ENCODE measurements around the gene TRAP1.

Gene TRAP1

GRCh38 chr16:3694051-3694450, 23.3 kb downstream of the TRAP1 start:
- TF ChIP-seq JUND (IDR thresholded peaks at IDR 0.05; ENCODE audit: low read depth), result no peak
- in situ Hi-C loops (cut with HindIII; ENCODE audit: low pct_unique_long_range_greater_than_20kb, low sequenced_read_pairs), result no loop called here
- DNase-seq (ENCODE audit: low read depth in 1 of 2, low spot score in 1 of 2), result no peak

GRCh38 chr16:3691761-3692160, 25.6 kb downstream of the TRAP1 start:
- DNase-seq (ENCODE audit: low read depth in 1 of 2, low spot score in 1 of 2), result no peak
- TF ChIP-seq JUND (IDR thresholded peaks at IDR 0.05; ENCODE audit: low read depth), result no peak
- in situ Hi-C loops (cut with HindIII; ENCODE audit: low pct_unique_long_range_greater_than_20kb, low sequenced_read_pairs), result no loop called here

GRCh38 chr16:3690980-3691720, 26.2 kb downstream of the TRAP1 start:
- no peak for TF ChIP-seq JUND (IDR thresholded peaks at IDR 0.05; ENCODE audit: low read depth)
- no peak for DNase-seq (ENCODE audit: low read depth in 1 of 2, low spot score in 1 of 2)
- in situ Hi-C loops (cut with HindIII; ENCODE audit: low pct_unique_long_range_greater_than_20kb, low sequenced_read_pairs), result no loop called here

GRCh38 chr16:3690470-3690928, 26.8 kb downstream of the TRAP1 start:
- TF ChIP-seq JUND (IDR thresholded peaks at IDR 0.05; ENCODE audit: low read depth), result no peak
- DNase-seq (ENCODE audit: low read depth in 1 of 2, low spot score in 1 of 2), result peak; percentile 69 to 79
- in situ Hi-C loops (cut with HindIII; ENCODE audit: low pct_unique_long_range_greater_than_20kb, low sequenced_read_pairs), result no loop called here

GRCh38 chr16:3689731-3690130, 27.6 kb downstream of the TRAP1 start:
- in situ Hi-C loops (cut with HindIII; ENCODE audit: low pct_unique_long_range_greater_than_20kb, low sequenced_read_pairs), result no loop called here
- TF ChIP-seq JUND (IDR thresholded peaks at IDR 0.05; ENCODE audit: low read depth), result no peak
- DNase-seq (ENCODE audit: low read depth in 1 of 2, low spot score in 1 of 2), result no peak

GRCh38 chr16:3687792-3688191, 29.5 kb downstream of the TRAP1 start:
- no peak for DNase-seq (ENCODE audit: low read depth in 1 of 2, low spot score in 1 of 2)
- TF ChIP-seq JUND (IDR thresholded peaks at IDR 0.05; ENCODE audit: low read depth), result no peak
- in situ Hi-C loops (cut with HindIII; ENCODE audit: low pct_unique_long_range_greater_than_20kb, low sequenced_read_pairs), result no loop called here

- in situ Hi-C loops (cut with HindIII; ENCODE audit: low pct_unique_long_range_greater_than_20kb, low sequenced_read_pairs), result no loop called here
- DNase-seq (ENCODE audit: low read depth in 1 of 2, low spot score in 1 of 2), result no peak
- no peak for TF ChIP-seq JUND (IDR thresholded peaks at IDR 0.05; ENCODE audit: low read depth)
Observed at GRCh38 chr16:3687021-3687420, 30.3 kb downstream of the TRAP1 start.

- in situ Hi-C loops (cut with HindIII; ENCODE audit: low pct_unique_long_range_greater_than_20kb, low sequenced_read_pairs), result no loop called here
- DNase-seq (ENCODE audit: low read depth in 1 of 2, low spot score in 1 of 2), result no peak
- no peak for TF ChIP-seq JUND (IDR thresholded peaks at IDR 0.05; ENCODE audit: low read depth)
Observed at GRCh38 chr16:3681206-3681605, 36.1 kb downstream of the TRAP1 start.

- no peak for TF ChIP-seq JUND (IDR thresholded peaks at IDR 0.05; ENCODE audit: low read depth)
- DNase-seq (ENCODE audit: low read depth in 1 of 2, low spot score in 1 of 2), result no peak
- in situ Hi-C loops (cut with HindIII; ENCODE audit: low pct_unique_long_range_greater_than_20kb, low sequenced_read_pairs), result no loop called here
Observed at GRCh38 chr16:3677994-3678393, 39.3 kb downstream of the TRAP1 start.

- no peak for TF ChIP-seq JUND (IDR thresholded peaks at IDR 0.05; ENCODE audit: low read depth)
- DNase-seq (ENCODE audit: low read depth in 1 of 2, low spot score in 1 of 2), result no peak
- in situ Hi-C loops (cut with HindIII; ENCODE audit: low pct_unique_long_range_greater_than_20kb, low sequenced_read_pairs), result no loop called here
Observed at GRCh38 chr16:3675601-3676130, 41.7 kb downstream of the TRAP1 start.

GRCh38 chr16:3674513-3675295, 42.6 kb downstream of the TRAP1 start:
- in situ Hi-C loops (cut with HindIII; ENCODE audit: low pct_unique_long_range_greater_than_20kb, low sequenced_read_pairs), result no loop called here
- no peak for DNase-seq (ENCODE audit: low read depth in 1 of 2, low spot score in 1 of 2)
- no peak for TF ChIP-seq JUND (IDR thresholded peaks at IDR 0.05; ENCODE audit: low read depth)

- in situ Hi-C loops (cut with HindIII; ENCODE audit: low pct_unique_long_range_greater_than_20kb, low sequenced_read_pairs), result no loop called here
- no peak for DNase-seq (ENCODE audit: low read depth in 1 of 2, low spot score in 1 of 2)
- TF ChIP-seq JUND (IDR thresholded peaks at IDR 0.05; ENCODE audit: low read depth), result no peak
Observed at GRCh38 chr16:3673676-3674377, 43.5 kb downstream of the TRAP1 start.
